ENCODE results near the gene HYCC1.
A peak's percentile ranks its signal among the peaks of the same experiment; 100 is the strongest.
"Not testable (repeated sequence)": the region's sequence is repeated elsewhere in the genome, so short reads cannot be mapped to it uniquely, and the experiment has no call there.

Gene HYCC1

DNA sequence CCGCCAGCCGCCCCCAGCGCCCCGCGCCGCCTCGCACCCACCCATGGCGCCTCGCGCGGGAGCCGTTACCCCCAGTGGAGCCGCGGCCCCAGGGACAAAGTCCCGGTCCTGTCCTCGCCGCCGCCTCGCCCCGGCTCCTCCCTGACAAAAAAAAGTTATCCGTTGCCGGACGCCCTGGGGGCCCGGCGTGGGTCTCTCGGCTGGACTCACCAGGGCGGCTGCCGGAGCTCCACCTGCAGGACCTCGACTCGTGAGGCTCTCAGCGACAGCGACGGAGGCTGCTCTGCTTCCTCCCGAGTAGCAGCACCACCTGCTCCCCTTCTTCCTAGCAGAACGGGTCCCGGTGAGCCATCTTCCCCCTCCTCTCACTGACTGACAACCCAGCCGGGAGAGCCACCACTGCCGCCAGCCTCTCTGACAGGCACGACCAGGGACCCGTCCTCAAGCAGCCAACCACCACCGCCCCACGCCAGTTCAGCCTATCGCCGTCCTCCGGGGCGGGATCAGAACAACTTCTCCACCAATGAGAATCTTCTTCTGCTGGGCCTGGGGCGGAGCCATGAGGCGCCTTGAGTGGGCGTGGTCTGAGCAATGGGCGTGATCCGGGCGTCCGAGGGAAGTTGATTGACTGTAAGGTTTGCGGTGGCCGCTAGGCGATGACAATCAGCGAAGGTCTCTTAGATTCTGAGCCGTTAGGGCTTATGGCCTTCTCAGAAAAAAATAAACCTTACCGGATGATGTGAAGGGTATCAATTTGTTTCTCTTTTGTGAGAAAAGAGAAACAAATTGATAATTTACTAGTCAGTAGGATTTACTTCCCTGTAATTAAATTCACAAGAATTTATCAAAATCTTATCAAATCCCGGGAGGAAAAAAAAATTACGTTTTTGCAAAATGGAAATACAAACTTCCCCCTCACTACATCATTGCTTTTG is at the start of gene HYCC1:
HYCC1 (minus strand) TSS at position 416 of the 935 bp plus-strand sequence. CDS start 23,019 bp downstream, outside the sequence.
- DNase-seq (ENCODE audit: low spot score), result peak; percentile 100

DNA sequence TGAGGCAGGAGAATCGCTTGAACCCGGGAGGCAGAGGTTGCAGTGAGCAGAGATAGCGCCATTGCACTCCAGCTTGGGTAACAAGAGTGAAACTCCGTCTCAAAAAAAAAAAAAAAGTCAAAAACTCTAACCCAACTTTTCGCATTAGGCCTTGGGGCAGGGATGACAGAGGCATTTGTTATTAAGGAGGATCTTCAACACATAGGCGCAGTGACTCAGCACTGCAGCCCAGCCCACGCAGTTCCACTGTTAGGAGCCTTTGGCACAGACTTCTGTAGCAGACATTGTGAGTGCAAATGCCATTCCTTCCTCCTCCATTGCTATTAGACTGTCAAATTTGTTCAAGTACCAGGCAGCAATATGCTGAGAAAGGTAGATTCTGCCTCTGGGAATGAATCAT is 48.5 kb upstream of the HYCC1 start:
- DNase-seq (ENCODE audit: low spot score), result no peak

DNA sequence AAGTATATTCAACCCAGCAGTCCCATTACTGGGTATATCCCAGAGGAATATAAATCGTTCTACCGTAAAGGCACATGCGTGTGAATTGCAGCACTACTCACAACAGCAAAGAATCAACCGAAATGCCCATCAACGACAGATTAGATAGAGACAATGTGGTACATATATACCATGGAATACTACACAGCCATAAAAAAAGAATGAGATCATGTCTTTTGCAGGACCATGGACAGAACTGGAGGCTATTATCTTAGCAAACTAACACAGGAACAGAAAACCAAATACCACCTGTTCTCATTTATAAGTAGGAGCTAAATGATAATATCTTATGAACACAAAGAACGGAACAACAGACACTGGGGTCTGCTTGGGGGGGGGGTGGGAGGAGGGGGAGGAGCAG is 47.4 kb upstream of the HYCC1 start:
- no peak for DNase-seq (ENCODE audit: low spot score)

DNA sequence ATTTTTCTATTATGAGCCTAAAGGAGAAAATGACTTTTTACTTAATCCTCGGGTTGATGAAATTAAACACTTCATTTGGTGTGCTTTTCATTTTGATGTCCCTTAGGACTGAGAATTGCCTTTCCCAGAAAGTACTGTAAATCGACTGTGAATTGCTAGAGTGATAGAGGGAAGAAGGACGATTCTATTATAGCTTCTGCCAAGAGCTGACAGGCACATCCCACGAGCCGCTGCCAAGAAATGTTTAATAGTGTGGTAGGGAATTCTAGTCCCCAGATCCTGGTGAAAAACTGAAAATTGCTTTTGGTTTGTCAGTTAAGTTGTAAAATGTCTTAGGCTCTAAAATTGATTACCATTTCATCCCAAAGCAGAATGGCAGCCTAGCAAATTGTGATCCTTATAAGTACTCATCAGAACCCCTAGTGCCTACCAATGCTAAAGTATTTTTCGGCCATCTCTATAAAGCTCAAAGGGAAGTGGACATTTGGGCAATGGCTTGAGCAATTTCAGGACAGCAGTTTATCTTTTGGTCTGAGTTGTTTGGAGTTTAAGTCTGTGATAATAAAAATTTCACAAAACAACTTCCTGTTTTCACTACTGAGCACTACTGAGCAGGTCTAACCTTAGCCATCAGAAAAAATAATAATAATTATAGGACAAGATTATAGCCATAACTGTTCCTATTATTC is 44.6 kb upstream of the HYCC1 start:
- no peak for DNase-seq (ENCODE audit: low spot score)

DNA sequence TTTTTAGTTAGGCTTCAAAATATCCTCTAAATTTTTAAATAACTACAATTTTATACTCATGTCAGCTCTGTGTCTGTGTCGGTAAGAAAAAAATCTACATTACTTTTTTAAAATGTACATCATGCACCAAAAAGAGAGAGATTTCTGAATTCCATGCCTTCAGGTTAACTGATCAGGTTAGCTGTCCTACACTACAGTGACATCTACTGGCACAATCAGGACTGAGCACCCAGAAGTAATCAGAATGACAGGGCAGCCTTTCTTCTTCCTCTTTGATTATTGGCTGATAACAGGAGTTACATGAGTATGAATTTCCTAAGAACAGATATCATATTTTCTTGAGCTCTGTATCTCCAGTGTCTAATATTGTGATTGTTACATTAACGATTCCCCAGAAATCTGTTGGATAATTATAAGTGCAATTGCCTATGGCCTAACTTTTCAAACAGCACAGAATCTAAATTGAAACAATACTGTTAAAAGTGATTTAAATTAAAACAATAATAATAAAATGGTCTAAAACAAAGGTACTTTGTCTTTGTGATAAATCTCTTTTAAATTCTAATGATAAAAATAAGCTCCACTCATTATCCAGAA is 41.8 kb upstream of the HYCC1 start:
- DNase-seq (ENCODE audit: low spot score), result peak; percentile 73

DNA sequence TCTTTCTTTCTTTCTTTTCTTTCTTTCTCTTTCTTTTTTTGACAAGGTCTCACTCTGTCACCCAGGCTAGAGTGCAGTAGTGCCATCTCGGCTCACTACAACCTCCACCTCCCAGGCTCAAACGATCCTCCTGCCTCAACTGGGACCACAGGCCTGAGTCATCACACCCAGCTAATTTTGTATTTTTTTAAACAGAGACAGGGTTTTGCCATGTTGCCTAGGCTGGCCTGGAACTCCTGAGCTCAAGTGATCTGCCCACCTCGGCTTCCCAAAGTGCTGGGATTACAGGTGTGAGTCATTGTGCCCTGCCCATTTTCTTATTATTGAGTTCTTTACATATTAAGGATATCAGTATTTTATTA is 37.2 kb upstream of the HYCC1 start:
- not testable (repeated sequence) for DNase-seq (ENCODE audit: low spot score)

DNA sequence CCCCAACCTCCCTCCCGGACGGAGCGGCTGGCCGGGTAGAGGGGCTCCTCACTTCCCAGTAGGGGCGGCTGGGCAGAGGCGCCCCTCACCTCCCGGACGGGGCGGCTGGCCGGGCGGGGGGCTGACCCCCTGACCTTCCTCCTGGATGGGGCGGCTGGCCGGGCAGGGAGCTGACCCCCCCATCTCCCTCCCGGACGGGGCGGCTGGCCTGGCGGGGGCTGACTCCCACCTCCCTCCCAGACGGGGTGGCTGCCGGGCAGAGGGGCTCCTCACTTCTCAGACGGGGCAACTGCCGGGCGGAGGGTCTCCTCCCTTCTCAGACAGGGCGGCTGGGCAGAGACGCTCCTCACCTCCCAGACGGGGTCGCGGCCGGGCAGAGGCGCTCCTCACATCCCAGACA is 32.4 kb upstream of the HYCC1 start:
- DNase-seq (ENCODE audit: low spot score), result not testable (repeated sequence)

DNA sequence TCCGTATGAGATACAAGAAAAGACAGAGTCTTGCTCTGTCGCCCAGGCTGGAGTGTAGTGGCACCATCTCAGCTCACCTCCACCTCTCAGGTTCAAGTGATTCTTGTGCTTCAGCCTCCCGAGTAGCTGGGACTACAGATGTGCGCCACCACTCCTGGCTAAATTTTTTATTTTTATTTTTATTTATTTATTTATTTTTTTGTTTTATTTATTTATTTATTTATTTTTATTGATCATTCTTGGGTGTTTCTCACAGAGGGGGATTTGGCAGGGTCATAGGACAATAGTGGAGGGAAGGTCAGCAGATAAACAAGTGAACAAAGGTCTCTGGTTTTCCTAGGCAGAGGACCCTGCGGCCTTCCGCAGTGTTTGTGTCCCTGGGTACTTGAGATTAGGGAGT is 31.2 kb upstream of the HYCC1 start:
- DNase-seq (ENCODE audit: low spot score), result not testable (repeated sequence)

DNA sequence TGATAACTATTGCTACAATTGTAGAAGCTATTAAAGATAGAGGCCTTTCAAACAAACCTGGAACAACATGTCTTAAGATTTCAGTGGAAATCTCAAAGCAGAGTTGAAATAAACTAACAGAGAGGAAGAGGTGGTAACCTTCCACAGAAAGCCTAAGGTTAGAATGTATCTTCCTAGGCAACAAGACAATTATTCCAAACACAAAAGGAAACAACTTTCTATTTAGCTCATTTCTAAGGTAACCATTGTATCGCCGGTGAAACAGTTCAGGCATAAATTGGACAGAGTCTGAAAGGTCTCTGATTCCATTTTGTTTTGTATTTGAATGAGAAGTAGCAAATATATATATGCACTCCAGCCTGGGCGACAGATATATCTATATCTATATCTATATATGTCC is 30.7 kb upstream of the HYCC1 start:
- no peak for DNase-seq (ENCODE audit: low spot score)

DNA sequence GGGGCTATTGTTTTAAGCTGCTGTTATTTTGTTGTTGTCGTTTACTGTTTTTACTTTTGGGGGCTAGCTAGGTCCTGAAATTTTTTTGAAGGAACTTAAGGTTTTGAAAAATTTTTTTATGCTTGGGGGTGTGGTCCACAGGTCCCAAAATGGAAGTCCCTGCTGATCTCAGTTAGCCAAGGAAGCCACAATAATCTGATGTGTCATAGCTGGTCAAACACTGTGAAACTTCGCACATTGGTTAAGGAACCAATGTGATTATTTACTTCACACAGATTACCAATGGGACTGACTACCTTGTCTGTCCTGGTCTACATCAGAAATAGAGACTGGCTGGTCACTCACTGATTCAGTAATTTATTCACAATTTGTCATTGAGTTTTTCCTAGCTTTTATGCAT is 29.5 kb upstream of the HYCC1 start:
- DNase-seq (ENCODE audit: low spot score), result no peak

DNA sequence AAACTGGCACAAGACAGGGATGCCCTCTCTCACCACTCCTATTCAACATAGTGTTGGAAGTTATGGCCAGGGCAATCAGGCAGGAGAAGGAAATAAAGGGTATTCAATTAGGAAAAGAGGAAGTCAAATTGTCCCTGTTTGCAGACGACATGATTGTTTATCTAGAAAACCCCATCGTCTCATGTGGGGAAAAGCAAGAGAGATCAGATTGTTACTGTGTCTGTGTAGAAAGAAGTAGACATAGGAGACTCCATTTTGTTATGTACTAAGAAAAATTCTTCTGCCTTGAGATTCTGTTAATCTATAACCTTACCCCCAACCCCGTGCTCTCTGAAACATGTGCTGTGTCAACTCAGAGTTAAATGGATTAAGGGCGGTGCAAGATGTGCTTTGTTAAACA is 25.7 kb upstream of the HYCC1 start:
- DNase-seq (ENCODE audit: low spot score), result not testable (repeated sequence)

DNA sequence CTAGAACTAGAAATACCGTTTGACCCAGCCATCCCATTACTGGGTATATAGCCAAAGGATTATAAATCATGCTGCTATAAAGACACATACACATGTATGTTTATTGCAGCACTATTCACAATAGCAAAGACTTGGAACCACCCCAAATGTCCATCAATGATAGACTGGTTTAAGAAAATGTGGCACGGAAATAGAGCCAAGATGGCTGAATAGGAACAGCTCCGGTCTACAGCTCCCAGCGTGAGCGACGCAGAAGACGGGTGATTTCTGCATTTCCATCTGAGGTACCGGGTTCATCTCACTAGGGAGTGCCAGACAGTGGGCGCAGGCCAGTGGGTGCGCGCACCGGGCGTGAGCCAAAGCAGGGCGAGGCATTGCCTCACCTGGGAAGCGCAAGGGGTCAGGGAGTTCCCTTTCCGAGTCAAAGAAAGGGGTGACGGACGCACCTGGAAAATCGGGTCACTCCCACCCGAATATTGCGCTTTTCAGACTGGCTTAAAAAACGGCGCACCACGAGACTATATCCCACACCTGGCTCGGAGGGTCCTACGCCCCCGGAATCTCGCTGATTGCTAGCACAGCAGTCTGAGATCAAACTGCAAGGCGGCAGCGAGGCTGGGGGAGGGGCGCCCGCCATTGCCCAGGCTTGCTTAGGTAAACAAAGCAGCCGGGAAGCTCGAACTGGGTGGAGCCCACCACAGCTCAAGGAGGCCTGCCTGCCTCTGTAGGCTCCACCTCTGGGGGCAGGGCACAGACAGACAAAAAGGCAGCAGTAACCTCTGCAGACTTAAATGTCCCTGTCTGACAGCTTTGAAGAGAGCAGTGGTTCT is 21.8 kb upstream of the HYCC1 start:
- not testable (repeated sequence) for DNase-seq (ENCODE audit: low spot score)

DNA sequence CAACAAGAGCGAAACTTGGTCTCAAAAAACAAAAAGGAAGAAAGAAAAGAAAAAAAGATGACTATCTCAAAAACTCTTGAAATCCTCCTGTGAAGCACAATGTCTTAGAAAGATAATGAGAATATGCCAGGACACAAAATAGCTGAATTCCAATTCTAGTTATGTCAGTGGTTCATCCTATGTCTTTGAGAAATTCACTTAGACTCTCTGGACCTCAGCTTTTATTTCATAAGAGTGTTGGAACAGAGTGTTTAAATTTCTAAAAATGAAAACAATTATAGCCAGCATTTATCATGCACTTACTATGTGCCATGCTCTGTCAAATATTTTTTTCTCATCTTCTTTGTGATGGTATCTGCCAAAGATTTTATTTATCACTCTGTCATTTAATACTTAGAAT is 13.3 kb upstream of the HYCC1 start:
- no peak for DNase-seq (ENCODE audit: low spot score)

DNA sequence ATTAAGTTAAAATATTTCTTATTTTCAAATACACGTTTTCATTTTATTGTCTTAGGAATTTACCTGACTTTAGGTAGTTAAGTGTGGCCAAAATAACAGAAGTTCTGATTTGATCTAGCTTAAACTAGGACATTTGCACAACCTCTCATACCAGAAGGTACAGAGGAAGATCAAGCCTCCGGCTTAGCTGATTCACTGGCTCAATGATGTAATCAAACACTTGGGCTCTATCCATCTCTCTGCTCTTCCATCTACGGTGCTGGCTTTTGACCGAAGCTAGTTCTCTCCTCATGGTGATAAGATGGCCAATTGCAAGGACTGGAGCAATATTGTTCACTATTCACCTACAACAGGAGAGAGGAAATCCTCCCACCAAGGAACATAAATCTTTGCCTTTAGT is 12.2 kb upstream of the HYCC1 start:
- no peak for DNase-seq (ENCODE audit: low spot score)

DNA sequence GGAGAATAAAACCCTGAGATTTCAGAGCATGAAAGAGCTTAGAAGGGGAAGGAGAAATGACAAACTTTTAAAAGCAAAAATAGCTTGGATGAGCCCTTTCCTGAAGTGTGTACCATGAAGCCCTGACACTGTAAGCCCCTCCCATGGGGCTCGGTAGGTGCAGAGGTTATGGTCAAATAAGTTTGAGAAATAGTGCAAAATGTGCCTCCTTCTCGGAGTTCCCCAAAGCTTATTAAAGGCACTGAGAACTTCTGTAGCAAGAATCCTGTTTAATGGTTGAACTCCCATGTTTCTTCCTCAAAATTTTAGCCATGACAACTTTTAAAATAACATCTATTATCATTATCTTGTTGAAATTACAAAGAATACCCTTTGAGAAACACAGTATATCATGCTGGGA is 10.5 kb upstream of the HYCC1 start:
- DNase-seq (ENCODE audit: low spot score), result no peak

DNA sequence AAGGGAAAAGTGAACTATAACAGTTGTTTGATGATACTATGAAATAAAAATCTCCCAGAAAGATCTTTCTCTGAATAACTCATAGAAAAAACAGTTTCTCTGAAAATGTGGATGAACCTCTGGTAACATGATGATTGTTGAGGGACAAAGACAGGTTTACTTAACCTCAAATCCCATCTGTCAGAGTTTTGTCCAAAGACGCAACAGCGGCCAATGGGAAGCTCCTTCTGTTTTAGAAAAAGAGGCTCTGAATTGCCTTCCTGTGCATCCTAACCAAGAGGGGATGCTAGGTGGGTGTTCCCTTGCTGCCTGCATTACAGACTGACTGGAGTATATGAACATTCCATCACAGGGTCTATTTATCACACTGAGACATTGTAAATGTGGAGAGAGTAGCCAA is 8.9 kb upstream of the HYCC1 start:
- DNase-seq (ENCODE audit: low spot score), result no peak

DNA sequence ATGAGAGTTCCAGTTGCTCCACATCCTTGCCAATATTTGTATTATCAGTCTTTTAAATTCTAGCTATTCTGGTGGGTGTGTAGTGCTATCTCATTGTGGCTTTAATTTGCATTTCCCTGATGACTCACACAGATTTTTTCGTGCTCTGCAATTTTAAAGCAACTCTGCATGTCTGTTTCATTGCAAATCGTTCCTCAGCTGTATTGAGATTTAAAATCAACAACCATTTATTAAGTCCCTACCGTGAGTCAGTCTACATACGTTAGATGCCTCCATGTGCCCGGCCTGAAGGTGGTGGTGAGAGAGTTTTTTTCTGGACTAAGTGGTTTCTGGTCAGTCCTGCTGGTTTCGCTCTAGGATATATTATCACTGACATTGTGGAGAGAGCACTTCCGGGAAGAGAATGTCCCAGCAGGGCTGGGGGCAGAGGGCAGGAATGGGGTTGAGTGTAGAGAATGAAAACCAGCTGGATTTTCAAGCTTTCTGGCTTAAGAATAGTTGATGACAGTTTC is 8.4 kb upstream of the HYCC1 start:
- no peak for DNase-seq (ENCODE audit: low spot score)

DNA sequence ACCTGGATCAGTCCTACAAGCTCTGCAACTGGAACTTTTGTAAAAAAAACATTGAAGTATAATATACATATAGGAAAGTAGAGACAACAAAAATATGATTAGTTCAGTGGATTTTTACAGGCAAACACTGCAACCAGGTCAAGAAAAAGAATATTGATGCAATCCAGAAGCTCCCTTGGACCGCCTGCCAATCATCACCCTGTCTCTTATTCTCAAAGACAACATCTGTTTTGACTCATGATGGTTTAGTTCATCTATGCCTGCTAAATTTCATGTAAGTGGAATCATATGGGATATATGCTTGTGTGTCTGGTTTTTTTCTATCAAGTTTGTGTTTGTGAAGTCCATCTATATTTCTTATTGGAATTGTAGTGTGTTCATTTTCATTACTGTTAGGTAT is 7.7 kb upstream of the HYCC1 start:
- DNase-seq (ENCODE audit: low spot score), result no peak

DNA sequence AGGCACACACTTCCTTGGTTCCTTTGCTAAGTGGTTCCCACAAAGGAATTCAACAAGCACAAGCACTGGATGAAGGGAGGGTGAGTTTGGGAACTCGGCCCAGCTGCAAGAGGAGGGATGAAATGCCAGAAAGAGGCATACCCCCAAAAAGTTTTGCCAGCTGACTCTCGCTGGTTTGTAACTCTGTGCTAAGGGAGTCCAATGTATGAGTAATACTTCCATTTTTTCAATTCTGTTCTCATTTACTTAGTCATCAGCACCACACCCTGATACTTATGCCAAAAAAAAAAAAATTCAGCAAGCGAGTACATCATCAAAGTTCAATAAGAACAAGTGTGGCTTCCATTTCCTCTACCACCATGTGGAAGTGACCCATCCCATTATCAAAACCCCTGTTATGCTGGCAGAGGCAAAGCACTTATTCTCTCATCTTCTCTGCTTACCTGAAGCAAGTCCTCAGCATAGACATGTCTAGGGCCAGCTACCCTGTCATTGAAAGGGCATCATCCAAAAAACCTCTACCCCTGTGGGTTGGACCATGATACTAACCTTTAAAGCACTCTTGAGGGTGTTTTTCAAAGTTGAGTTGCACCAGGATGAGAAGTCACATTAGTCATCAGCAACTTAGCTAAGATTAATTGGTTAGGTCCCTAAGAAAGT is 6.9 kb upstream of the HYCC1 start:
- DNase-seq (ENCODE audit: low spot score), result peak; percentile 67

DNA sequence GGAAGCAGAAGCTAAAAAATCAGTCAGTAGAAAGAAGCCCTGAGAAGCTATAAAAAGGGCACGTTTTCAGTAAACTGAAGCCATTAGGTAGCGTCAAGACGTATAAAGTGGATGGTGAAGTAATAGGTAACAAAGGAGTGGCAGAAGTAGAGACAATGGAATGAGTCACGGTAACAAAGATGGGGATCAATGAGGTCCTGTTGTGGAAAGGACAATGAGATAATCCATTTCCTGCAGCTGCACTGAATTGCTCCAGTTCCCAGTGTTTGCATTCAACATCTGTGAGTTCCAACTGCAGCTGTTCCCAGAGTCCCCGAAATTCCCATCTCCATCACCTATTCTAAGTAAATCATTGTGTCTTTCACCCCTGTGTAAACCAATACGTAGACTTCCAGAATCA is 4.8 kb upstream of the HYCC1 start:
- no peak for DNase-seq (ENCODE audit: low spot score)

DNA sequence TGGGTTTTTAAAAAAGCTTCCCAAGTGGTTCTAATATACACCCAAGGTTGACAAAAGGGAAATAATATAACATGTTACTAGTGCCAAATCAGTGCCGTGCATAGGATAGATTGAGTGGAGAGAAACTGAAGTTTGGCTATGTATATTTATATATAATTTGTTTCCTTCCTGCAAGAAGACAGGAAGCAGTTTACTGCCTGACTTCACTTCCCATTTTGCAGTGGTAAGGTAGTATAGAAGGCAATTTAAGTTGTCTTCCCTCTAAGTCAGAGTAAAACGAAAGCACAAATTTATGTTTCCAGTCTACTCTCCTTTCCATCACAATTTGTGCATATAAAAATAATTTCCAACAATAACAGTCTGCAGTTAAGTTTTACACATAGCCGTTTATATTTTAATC is 3.4 kb upstream of the HYCC1 start:
- DNase-seq (ENCODE audit: low spot score), result no peak
